Glutamatergic neuron (in vitro differentiated cells): ENCODE results near the gene CDIP1. TPM values are rescaled to one million over a fixed set of nuclear protein-coding genes. Genes with fewer than 3 reads are reported as not detected.

Source experiments
- DNase-seq: peaks from one replicate; pipeline ENCODE4 v3.0.0; 2022
- H3K27ac Mint-ChIP-seq: one replicate; pipeline ENCODE4 v1.8.0; 2020; ENCODE audit warnings: mild to moderate bottlenecking, mixed read lengths, inconsistent platforms; ENCODE audit not compliant: unreplicated experiment
- H3K27me3 Mint-ChIP-seq: one replicate; pipeline ENCODE4 v1.8.0; 2020; ENCODE audit warnings: mild to moderate bottlenecking, moderate library complexity, mixed read lengths, inconsistent platforms; ENCODE audit not compliant: unreplicated experiment
- H3K36me3 Mint-ChIP-seq: one replicate; pipeline ENCODE4 v1.8.0; 2020; ENCODE audit warnings: mild to moderate bottlenecking, mixed read lengths, inconsistent platforms; ENCODE audit not compliant: unreplicated experiment
- H3K4me1 Mint-ChIP-seq: one replicate; pipeline ENCODE4 v1.8.0; 2020; ENCODE audit warnings: mild to moderate bottlenecking, low read depth, mixed read lengths, inconsistent platforms; ENCODE audit not compliant: unreplicated experiment
- H3K4me3 Mint-ChIP-seq: one replicate; pipeline ENCODE4 v1.8.0; 2020; ENCODE audit warnings: mild to moderate bottlenecking, mixed read lengths, inconsistent platforms; ENCODE audit not compliant: unreplicated experiment
- H3K9me3 Mint-ChIP-seq: one replicate; pipeline ENCODE4 v1.8.0; 2020; ENCODE audit warnings: mild to moderate bottlenecking, moderate library complexity, mixed read lengths, inconsistent platforms; ENCODE audit not compliant: unreplicated experiment
- CTCF ChIP-seq: fragments of 200-600 bp; sonication (generic); IDR thresholded peaks from one replicate; pipeline ENCODE4 v1.5.0; 2021; ENCODE audit not compliant: partially characterized antibody, unreplicated experiment
- total RNA-seq: library from RNA; stranded (reverse); fragmentation: NEBNext Ultra II Directional; extraction: Animal tissue kit (Norgen Biotek cat#: 25700); gene quantifications from one replicate; pipeline ENCODE4 v1.2.1, GENCODE V29; 2021; ENCODE audit not compliant: unreplicated experiment

The CDIP1 gene
- total RNA-seq, 1 donor from 2014 or later = 51.6 TPM

GRCh38 chr16:4570688-4571321 lies 32.2 kb upstream of the CDIP1 start:
- no peaks in the 10 kb centered on the region for H3K4me1 Mint-ChIP-seq
- H3K27me3 Mint-ChIP-seq = no peaks in the 10 kb centered on the region
- no peak overlapping the region for H3K27ac Mint-ChIP-seq
- DNase-seq = no peak
- no peak overlapping the region for H3K4me3 Mint-ChIP-seq
- no peaks in the 10 kb centered on the region for H3K9me3 Mint-ChIP-seq
- no peak for TF ChIP-seq CTCF
- H3K36me3 Mint-ChIP-seq = no peaks in the 10 kb centered on the region

GRCh38 chr16:4570086-4570485 lies 31.5 kb upstream of the CDIP1 start:
- TF ChIP-seq CTCF = no peak
- Mint-ChIP-seq H3K4me3 (no peak overlapping the region), H3K9me3 (no peaks in the 10 kb centered on the region), H3K27ac (no peak overlapping the region), H3K27me3 (no peaks in the 10 kb centered on the region), H3K36me3 (no peaks in the 10 kb centered on the region), H3K4me1 (no peaks in the 10 kb centered on the region)
- DNase-seq = no peak

- no peak for TF ChIP-seq CTCF
- no peak for DNase-seq
- no peaks in the 10 kb centered on the region for H3K36me3 Mint-ChIP-seq
- no peak overlapping the region for H3K4me3 Mint-ChIP-seq
- no peaks in the 10 kb centered on the region for H3K27me3 Mint-ChIP-seq
- no peak overlapping the region for H3K27ac Mint-ChIP-seq
- H3K4me1 Mint-ChIP-seq = no peaks in the 10 kb centered on the region
- H3K9me3 Mint-ChIP-seq = no peaks in the 10 kb centered on the region
Measured at GRCh38 chr16:4566144-4566543, 27.6 kb upstream of the CDIP1 start.

GRCh38 chr16:4564661-4565267 lies 26.2 kb upstream of the CDIP1 start:
- no peaks in the 10 kb centered on the region for H3K4me1 Mint-ChIP-seq
- no peak overlapping the region for H3K27ac Mint-ChIP-seq

More at GRCh38 chr16:4564661-4565267, 26.2 kb upstream of the CDIP1 start:
- DNase-seq = no peak
- no peaks in the 10 kb centered on the region for H3K36me3 Mint-ChIP-seq
- no peaks in the 10 kb centered on the region for H3K9me3 Mint-ChIP-seq
- no peak overlapping the region for H3K4me3 Mint-ChIP-seq
- TF ChIP-seq CTCF = no peak
- no peaks in the 10 kb centered on the region for H3K27me3 Mint-ChIP-seq
